GM19463 (cell line): ENCODE measurements around the gene CFAP46.
"Not testable (repeated sequence)": the region's sequence is repeated elsewhere in the genome, so short reads cannot be mapped to it uniquely, and the experiment has no call there.

ENCODE experiments used
- ATAC-seq: cut with Tn5 transposase; IDR thresholded peaks from one replicate; pipeline ENCODE4 v1.9.1; 2021; ENCODE audit warnings: mild to moderate bottlenecking, moderate library complexity; ENCODE audit not compliant: unreplicated experiment

Gene CFAP46

GRCh38 chr10:132848951-132849545 lies 93.3 kb downstream of the CFAP46 start:
- no peak for ATAC-seq

- no peak for ATAC-seq
Measured at GRCh38 chr10:132848291-132848701, 94.1 kb downstream of the CFAP46 start.

- ATAC-seq: no peak
Measured at GRCh38 chr10:132847856-132848255, 94.5 kb downstream of the CFAP46 start.

GRCh38 chr10:132847416-132847777 lies 95.0 kb downstream of the CFAP46 start:
- no peak for ATAC-seq

DNA sequence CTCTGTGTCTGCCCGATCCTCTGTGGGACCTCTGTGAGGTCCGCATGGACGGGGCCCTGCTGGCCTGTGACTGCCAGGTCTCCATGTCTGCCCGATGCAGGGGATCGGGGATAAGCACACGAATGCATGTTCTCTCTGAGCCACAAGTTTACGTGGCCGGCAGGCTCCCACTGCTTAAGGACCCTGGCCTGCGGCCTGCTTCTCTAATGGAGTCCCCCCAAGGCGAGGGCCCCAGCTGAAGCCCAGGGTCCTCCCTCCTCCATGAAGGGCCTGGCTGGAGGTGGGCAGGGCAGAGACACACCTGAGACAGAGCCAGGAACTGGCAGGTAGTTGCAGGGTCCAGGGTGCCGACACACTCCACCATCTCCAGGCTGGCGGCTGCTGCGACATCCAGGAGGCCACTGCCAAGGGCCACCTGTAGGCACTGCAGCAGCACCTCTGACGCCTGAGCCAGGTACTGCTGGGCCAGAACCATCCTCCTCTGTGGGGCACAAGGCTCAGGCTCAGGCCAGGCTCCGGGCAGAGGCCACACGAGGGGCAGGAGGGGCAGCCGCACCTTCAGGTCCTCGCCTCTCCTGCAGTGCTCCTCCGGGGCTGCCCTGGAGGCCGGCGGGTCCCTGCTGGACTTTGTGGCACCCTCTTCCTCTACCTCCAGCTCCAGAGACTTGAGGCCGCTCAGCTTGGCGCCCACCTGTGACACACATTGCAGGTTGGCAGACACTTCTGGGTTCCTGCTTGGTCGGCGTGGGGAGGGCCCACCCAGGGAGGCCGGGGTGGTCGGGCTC lies 95.5 kb downstream of the CFAP46 start:
- ATAC-seq: no peak

DNA sequence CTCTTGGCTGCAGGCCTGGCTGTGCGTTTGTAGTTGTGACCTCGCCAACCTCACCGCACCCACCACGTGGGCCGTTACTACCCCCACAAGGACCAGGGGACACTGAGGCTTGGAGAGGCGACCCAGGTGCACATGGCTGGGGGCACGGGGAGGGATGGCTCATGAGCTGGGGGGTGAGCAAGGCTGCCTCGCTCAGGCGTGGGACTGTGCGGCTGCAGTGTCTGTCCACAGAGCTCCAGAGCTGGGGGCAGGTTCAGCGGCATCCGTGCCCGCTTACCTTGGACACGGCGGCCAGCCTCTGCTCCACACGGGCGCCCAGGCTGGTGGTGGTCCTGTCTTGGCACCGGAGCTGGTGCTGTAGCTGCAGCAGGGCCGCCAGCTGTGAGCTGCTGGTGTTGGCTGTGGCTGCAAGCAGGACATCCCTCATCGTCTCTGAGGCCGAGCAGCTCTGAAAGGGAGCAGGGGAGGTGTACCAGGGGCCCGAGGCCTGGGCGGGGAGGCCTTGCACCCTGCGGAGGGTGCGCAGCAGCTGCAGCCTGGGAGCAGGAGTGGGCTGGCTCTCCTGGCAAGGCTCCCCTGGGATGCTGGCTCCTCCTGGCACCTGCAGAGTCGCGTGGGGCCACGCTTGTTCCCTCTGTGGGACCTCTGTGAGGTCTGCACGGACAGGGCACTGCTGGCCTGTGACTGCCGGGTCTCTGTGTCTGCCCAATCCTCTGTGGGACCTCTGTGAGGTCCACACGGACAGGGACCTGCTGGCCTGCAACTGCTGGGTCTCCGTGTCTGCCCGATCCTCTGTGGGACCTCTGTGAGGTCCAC lies 96.4 kb downstream of the CFAP46 start:
- ATAC-seq: no peak

GRCh38 chr10:132845041-132845551 lies 97.3 kb downstream of the CFAP46 start:
- ATAC-seq: no peak

GRCh38 chr10:132844069-132844809 lies 98.1 kb downstream of the CFAP46 start:
- no peak for ATAC-seq

GRCh38 chr10:132843276-132843675 lies 99.1 kb downstream of the CFAP46 start:
- not testable (repeated sequence) for ATAC-seq

- ATAC-seq: no peak
Measured at GRCh38 chr10:132842397-132842796, 100.0 kb downstream of the CFAP46 start.

DNA sequence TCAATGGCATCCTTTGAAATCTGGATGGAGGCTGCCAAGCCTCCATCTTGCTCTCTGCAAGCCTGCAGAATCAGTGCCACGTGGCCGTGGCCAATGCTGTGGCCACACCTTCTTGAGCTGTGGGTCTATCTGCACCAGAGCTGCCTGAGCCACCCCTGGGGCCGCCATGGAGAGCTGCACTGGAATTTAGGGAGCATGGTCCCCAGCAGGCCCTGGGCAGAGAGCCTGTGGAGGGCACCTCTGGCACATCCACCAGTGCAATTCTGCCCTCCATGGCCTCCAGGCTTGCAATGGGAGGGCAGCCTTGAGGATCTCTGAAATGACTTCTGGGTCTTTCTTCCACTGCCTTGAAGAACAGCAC lies 100.8 kb downstream of the CFAP46 start:
- no peak for ATAC-seq

DNA sequence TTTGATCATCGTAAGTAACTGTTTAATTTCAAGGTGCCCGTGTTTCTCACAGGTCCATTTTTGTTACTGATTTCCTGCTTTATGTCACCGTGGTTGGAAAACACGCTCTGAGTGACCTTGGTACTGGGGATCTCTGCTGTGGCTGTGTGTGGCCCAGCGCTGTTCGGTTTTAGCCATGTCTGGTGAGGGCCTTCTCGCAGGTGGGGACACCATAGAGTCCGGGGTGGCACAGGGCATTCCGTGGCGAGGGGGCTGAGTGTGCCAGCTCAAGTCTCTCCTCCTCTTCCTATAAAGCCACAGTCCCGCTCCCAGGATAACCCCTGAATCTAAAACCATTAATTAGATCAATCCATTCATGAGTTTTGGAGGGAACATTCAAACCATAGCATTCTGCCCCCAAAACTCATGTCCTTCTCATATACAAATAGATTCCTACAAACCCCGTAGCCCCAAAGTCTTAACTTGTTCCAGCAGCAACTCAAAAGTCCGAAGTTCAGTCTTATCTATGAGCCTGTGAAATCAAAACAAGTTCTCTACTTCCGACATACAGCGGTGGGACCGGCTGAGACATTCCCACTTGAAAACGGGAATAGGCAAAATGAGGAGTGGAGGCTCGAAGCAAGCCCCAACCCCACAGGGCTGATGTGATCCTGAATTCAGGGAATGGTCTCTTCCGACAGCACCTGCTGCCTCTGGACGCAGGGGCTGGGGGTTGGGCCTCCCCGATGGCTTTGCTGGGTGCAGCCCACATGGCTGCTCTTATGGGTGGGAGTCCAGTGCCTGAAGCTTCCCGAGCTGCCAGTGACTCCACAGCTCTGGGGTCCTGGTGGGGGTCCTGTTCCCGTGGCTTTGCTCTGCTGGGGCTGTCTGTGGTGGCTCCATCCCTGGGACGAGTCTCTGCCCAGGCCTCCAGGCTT lies 101.4 kb downstream of the CFAP46 start:
- ATAC-seq: no peak

DNA sequence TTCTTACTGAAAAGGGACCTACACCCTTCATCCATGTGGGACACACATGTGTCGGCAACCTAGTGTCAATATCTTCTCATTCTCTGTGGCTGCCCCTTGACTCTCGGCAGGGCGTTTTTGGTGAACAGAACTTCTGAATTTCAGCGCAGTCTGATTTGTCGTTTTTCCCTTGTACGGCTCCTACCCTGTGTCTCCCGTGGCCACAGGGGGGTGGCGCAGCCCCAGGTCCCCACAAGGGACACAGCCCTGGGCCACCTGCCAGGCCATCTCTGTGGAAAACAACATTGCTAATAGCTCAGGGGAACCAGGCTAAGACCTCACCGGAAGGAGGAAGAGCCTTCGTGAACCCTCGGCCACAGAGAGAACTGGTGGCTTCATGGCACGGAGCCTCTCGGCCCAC lies 103.3 kb downstream of the CFAP46 start:
- ATAC-seq: no peak

GRCh38 chr10:132838346-132838970 lies 103.9 kb downstream of the CFAP46 start:
- no peak for ATAC-seq

- ATAC-seq: no peak
Measured at GRCh38 chr10:132837905-132838304, 104.5 kb downstream of the CFAP46 start.

GRCh38 chr10:132836832-132837540 lies 105.4 kb downstream of the CFAP46 start:
- no peak for ATAC-seq

DNA sequence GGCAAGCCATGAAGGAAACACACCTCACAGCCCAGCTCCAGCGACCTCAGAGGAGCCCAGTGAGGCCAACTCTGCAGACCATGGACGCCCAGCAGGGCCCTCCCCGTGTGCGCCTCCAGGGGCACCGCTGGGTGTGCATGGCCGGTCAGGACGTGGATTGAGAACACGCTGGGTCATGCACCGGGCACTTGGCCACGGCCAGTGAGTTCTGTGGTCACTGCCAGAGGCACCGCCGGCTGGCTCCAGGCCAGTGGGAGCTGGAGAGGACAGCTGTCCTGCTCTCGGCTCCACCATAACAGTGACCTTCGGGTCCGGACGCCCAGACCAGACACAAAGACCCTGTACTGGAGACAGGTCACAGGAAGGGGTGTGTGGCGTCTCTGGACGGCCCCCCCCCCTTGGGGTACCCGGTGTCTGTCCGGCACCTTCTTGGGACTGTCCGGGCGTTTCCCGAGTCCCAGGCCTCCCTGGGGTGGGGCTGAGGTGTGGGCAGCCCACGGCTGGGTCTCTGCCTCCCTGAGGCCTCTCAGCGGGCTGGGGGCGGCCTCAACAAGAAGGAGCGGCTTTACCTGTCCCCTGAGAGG lies 106.0 kb downstream of the CFAP46 start:
- no peak for ATAC-seq

DNA sequence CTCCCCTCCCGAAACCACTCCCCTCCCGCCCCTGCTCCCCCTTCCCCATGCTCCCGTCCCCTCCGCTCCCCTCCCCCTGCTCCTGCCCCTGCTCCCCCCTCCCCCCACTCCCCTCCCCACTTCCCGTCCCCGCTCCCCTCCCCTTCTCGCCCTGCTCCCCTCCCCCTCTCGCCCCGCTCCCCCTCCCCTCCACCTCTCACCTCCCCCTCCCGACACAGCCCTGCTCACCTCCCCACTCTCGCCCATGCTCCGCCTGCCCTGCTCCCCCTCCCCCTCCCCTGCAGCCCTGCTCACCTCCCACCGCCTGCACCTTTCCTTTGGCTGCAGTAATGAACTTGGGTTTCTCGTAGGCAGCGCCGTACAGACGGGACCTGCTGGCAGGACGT lies 106.5 kb downstream of the CFAP46 start:
- ATAC-seq: no peak
